Activated naive CD4-positive, alpha-beta T cell treated with anti-CD3 and anti-CD28 coated beads, Interleukin-2, amount 50 U/mL, for 16 hours (primary cell): ENCODE results near the gene NOL6.
"Not testable (repeated sequence)": the region's sequence is repeated elsewhere in the genome, so short reads cannot be mapped to it uniquely, and the experiment has no call there.

Experiments
- DNase-seq: peaks from one replicate; pipeline ENCODE4 v3.0.0-alpha.2; 2020

The NOL6 gene

GRCh38 chr9:33472171-33472880 lies 1.4 kb downstream of the NOL6 start:
- DNase-seq, result no peak

DNA sequence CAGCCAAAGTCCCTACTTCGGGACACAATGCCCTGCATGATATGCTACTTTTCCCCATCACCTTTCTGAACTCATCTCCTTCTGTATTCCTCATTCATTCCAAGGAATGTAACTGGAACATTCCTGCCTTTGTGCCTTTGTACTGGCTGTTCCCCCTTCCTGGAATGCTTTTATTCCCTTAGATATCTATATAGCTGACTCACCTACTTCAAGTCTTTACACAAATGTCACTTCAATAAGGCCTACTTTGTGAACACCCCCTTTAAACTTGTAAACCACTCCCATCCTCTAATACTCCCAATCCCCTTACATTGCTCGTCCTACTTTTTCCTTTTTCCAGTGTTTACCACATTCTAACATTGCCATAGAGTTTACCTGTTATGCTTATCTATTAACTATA lies 2.4 kb downstream of the NOL6 start:
- DNase-seq, result no peak

DNA sequence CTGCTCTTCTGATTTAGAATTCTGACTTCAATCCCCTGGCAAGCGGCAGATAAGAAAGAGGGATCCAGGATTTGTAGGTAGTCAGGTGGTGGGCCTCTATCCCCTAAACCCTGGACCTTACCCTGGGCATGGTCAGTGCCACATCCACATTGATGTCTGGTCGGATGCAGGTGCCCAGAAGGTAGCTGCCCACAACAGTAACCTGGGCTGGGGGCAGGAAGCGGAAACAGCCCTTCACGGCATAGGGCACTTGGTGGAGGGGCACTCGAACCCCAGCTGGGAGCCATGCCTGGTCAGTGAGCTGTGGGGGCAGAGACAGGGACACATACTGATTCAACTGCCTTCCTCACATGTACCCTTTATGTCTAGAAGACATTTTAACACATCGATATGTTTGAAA lies 3.8 kb downstream of the NOL6 start:
- no peak for DNase-seq

DNA sequence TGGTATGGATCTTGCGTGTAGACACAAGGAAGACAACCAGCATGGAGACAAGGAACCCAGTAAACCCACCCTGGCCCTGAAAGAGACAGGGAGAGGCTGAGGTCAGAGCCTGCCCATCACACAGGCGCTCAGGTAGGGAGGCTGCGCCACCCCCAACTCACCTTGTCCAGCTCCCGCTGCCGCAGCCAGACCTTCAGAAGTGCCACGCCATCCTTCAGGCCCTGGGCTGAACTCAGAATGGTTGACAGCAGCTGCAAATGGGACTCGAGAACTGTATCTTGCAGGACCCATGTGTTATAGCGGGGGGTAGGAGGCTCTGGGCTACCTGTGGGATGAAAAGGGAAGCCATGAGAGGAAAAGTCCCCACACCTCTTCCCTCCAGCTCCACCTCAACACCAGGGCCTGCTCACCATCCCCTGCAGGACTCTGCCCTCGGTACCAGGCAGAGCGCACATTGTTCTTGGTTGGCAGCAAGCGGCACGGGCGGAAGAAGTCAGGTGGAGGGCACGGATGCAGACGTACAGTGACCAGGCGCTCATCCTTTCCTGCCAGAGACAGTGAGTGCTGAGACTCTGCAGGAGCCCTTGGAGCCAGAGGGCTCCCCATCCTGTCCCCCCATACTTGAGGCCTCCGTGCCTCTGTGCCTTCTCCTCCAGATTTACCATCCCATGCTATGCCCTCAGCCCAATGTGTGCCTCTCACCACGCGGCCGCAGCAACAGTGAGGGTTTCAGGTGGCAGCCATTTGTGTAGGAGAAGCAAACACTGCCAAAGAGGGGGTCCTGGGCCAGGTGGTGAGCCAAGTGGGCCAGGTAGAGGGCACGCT lies 4.7 kb downstream of the NOL6 start:
- no peak for DNase-seq

GRCh38 chr9:33468215-33468730 lies 5.5 kb downstream of the NOL6 start:
- no peak for DNase-seq

DNA sequence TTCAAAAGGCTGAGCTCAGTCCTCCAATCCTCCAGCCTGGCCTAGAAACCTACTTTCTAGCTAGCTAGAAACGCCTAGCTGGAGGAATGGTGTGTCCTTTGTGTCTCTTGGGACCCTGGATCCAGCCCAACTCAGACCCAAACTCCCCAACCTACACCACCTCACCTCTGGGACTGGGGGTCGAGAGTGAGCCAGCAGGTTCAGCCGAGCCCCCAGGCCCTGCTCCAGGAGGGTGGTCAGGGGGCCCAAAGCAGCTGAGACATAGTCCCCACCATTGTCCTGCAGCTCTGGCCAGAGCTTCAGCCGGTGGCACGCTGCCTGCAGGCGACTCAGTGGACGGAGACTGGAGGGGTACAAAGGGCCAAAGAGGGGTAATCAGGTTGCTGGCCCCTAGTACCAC lies 6.2 kb downstream of the NOL6 start:
- DNase-seq, result no peak

DNA sequence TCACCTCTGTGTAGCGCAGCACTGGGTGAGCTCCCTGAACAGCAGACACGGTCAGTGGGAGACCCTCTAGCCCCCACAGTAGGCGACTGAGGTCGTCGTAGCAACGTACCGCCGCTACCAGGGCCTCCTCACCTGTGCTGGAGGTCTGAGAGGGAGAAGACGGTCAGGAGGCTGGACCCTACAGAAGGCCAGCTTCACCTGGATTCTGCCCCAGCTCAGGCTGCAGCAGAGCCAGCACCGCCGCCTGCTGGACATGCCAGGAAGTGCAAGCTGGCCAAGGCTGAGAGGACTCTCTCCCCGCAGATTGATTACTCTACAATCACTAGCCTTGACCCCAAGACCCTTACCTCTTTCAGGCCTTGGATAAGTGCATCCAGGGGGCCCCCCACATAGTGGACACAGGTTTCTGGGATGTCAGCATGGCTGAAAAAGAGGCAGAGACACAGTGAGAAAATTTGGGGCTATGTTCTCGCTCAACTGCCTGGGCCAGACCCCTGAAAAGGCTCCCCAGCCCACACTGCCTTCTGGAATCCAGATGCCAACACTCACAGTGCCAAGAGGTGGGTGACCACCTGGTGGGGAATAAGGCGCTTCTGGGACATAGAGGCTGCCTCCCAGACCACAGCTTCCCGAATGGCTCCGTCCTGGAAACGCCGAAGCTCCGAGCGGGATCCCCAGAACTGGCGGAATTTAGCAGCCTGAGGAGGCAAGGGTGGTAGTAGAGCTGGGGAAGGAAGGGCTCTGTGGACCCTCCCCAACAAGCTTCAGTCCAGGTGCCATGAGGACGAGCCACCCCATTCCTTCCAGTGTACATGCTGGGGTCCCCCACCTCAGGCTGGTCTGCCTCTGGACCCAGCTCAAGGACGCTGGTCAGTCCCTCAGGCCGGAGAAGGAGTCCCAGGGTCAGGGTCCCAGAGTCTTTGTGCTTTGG lies 6.9 kb downstream of the NOL6 start:
- DNase-seq, result peak; percentile 74

DNA sequence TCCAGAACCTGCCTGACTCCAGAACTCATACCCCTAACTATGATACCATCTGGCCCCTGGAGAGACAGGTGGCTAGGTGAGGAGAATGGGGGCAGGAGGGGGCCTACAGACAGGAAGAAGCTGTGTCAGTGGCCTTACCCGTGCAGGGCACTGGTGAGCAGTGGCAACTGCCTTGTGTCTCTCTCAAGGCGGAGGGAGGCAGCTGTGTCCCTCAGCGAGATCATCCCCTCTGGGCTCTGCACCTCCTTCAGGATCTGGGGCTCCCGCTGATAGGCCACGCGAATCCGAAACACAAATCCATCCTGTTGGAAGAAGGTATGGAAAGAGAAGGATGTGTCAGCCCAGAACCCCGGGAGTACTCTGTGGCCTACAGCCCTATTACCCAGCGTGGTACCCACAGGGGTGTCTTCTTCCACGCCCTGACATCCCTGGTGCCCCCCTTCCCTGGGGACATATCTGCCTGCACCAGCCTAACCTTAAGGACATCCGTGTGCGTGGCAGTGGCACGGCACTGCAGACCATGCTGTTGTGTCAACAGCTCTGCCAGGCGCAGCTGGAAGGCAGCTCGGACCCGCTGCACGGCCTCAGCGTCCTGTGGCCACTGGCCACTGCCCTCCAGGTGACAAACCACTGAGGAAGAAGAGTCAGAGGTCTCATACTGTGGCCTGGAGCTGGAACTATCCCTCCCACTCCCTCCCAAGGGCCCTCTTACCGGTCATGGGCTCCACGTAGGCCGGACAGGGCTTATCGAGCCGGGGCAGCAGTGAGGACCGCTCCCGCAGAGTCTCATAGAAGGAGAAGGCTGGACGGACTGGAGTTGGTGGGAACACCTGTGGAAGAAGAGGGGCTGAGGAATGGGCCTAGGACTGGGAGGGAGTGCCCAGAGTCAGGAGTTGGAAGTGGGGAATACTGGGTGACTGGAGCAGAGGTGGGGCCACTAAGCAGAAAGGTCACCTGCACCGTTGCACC lies 7.8 kb downstream of the NOL6 start:
- DNase-seq, result no peak

- no peak for DNase-seq
Measured at GRCh38 chr9:33465096-33465495, 8.6 kb downstream of the NOL6 start.

- no peak for DNase-seq
Measured at GRCh38 chr9:33464045-33464636, 9.6 kb downstream of the NOL6 start.

GRCh38 chr9:33463151-33463550 lies 10.6 kb downstream of the NOL6 start:
- no peak for DNase-seq

DNA sequence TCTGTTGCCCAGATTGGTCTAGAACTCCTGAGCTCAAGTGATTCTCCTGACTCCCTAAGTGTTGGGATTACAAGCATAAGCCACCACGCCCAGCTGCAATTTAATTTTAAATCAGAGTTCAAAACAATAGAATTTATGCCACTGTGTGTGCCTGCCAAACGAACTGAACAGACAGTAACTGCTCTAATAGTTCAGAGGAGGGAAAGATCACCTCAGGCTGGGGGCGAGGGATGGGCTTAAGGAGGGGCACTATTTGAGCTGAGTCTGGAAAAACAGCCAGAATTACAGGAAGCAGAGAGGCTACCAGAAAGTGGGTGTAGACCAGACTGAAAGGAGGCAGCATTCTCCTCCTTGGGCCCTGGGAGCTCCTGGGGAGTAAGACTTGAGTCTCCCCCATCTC lies 12.2 kb downstream of the NOL6 start:
- no peak for DNase-seq

DNA sequence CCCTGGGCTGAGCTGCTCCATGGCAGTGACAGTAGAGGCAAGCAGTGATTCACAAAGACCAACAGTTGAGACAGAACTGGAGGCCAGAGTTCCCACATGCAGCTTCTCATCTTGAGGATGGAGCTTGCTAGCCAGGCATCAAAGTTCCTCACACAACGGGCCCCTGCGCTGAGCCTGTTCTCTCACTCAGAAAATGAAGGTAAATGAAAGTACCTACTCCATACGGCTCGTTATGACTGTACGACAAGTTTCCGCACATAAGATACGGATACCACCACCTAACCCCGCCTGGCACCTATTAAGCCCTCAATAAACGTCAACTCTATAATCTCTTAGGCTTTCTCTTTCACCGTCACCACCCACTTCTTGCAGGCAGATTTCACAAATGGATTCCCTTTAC lies 12.9 kb downstream of the NOL6 start:
- no peak for DNase-seq

DNA sequence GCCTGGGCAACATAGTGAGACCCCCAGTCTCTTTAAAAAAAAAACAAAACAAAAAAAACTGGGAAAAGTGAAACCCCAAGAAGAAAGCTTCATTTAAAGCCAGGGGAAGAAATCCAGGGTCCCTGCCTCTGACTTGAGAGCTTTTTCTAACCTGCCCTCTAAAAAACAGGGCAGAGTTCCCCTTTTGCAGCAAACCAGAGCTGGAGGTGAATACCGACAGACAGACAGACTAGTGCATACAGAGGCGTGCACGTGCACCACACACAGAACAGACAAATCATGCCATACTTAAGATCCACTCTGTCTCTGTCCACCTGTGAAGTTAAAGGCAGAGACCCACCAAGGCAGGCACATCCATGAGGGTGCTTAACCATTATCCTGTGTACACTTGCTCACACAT lies 14.6 kb downstream of the NOL6 start:
- no peak for DNase-seq

DNA sequence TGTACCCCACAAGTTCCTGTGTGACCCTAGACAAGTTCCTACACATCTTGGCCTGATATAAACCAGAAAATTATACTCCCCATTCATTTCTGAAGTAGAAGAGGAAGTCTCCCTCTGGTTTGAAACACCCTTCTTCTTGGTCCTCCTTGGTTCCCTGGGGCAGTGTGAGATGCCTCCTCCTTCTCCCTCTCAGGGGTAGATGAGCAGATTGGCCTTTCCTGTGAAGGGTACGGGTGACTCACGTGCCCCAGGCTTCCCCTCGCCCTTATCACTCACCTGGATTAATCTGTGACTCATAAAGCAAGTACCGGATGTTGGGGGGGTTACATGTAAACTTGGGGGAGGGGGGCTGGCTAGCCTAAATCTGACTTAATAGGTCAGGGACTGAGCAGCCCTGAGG lies 15.3 kb downstream of the NOL6 start:
- DNase-seq, result peak; percentile 70

- no peak for DNase-seq
Measured at GRCh38 chr9:33455945-33456344, 17.8 kb downstream of the NOL6 start.

DNA sequence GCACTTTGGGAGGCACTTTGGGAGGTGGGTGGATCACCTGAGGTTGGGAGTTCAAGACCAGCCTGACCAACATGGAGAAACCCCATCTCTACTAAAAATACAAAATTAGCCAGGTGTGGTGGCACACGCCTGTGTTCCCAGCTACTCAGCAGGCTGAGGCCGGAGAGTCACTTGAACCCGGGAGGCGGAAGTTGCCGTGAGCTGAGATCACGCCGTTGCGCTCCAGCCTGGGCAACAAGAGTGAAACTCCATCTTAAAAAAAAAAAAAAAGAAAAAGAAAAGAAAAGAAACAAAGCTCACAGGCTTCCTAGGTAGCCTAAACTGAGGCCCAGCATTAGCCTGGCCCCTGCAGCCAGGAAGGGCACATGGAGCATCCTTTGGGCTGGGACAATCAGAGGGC lies 18.3 kb downstream of the NOL6 start:
- DNase-seq, result not testable (repeated sequence)

DNA sequence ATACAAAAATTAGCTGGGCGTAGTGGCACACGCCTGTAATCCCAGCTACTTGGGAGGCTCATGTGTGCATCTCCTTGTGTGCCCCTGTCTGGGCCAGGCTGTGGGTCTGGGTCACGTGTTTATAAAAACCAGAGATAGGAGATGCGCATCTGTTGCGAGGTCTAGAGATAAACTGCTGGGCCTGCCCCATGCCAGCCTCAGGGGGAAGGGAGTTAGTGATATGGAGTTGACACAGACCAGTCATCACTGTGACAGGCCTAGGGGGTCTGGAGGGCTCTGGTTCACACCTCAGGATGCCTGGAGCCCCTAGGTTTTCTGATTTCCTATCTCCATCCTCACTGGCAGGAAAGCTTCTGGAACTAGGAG lies 19.1 kb downstream of the NOL6 start:
- DNase-seq, result not testable (repeated sequence)

GRCh38 chr9:33453999-33454660 lies 19.6 kb downstream of the NOL6 start:
- DNase-seq, result no peak

DNA sequence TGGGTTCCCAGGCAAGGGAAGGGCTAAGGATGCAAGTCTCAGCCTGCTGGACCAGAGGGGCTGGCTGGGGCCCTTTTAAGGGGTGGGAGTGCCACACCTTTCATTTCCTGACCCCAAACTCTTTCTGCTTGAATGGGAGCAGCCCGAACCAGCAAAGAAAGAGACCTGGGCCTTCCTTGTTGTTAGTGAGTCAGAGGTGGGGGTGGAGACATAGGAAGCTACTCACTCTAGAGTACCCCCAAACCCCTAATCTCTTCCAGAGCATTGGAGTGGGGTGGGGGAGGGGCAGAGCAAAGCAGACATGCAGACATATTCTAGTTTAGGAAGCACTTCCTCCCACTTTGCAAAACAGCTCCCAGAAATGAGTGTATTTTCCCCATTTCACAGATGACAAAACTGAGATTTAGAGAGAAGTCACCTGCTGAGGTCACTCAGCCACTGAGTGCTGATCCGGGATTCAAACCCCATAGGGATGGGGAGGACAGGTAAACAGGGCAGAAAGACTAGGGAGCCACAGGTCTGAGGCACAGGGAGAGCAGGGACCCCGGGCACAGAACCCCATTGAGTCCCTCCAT lies 20.4 kb downstream of the NOL6 start:
- DNase-seq, result no peak

DNA sequence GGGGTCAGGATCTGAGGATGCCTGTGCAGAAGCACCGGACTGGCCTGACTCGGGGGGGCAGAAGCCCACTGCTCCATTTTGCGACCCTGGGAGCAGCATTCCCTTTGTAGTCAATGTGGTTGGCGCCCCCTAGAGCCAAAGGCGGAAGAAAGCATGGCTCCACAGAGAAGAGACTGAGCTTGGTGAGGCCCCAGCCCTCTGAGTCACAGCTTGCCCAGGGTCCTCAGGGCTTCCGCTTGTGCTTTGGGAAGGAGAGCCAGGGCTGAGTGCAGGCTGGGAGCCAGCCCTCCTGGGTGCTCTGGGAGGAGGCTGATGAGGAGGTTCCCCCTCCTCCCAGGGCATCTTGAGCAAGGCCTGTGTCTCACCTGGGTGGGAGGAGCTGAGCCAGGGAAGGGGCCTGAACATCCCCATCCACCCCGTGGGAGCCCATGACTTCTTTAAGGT lies 20.9 kb downstream of the NOL6 start:
- peak; percentile 45 for DNase-seq
